SU-DHL-6 (cell line): ENCODE data around the gene THSD1.

ENCODE experiments used
- EZH2phosphoT487 ChIP-seq: fragments of 200-600 bp; sonication (generic), shearing (Covaris generic); conservative IDR thresholded peaks from 2 replicates; pipeline ENCODE4 v1.6.1; 2018; ENCODE audit warnings: mild to moderate bottlenecking, antibody characterized with exemption, low read length, moderate library complexity, mixed read lengths
- TF ChIP-seq, protein P1 (sequence below): fragments of 200-600 bp; sonication (generic); IDR thresholded peaks from one replicate; pipeline ENCODE4 v1.5.1; 2017; ENCODE audit warnings: antibody characterized with exemption, mild to moderate bottlenecking, low read length, moderate library complexity; ENCODE audit not compliant: insufficient read depth, poor library complexity, severe bottlenecking

DNA sequence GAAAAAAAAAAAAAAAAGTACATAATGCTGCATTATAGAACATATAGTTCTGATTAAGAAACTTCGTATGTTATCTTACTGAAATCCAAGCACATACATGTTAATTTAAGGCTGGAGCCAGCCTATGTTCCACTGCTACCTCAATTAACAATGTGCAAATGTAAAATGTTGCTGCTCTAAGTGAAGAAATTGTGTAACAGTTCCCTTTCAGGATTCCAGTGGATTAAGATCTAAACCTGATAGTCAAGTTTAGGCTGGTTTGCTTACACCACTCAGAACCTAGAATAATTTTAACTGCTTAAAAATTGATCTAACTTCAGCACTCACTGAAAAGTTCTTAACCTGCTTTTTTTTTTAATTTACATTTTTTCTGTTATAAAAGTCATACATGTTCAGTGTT, 40.3 kb upstream of the THSD1 start:
- TF ChIP-seq, protein P1, sequence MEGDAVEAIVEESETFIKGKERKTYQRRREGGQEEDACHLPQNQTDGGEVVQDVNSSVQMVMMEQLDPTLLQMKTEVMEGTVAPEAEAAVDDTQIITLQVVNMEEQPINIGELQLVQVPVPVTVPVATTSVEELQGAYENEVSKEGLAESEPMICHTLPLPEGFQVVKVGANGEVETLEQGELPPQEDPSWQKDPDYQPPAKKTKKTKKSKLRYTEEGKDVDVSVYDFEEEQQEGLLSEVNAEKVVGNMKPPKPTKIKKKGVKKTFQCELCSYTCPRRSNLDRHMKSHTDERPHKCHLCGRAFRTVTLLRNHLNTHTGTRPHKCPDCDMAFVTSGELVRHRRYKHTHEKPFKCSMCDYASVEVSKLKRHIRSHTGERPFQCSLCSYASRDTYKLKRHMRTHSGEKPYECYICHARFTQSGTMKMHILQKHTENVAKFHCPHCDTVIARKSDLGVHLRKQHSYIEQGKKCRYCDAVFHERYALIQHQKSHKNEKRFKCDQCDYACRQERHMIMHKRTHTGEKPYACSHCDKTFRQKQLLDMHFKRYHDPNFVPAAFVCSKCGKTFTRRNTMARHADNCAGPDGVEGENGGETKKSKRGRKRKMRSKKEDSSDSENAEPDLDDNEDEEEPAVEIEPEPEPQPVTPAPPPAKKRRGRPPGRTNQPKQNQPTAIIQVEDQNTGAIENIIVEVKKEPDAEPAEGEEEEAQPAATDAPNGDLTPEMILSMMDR: no peak
- TF ChIP-seq EZH2phosphoT487: no peak
